Ovary (tissue), 10 donors: ENCODE data around the gene IP6K2. TPM values are rescaled to one million over a fixed set of nuclear protein-coding genes. Genes with fewer than 3 reads are reported as not detected.
"Not testable (repeated sequence)": the region's sequence is repeated elsewhere in the genome, so short reads cannot be mapped to it uniquely, and the experiment has no call there.

ENCODE experiments used
- DNase-seq, 5 donors: peaks; one replicate each; pipeline ENCODE4 v3.0.0-alpha.2; 2019 to 2020
- H3K27ac ChIP-seq, 2 donors: fragments of 200-600 bp; one replicate each; pipeline versions ENCODE4 v1.5.1 to v1.8.0; 2019 to 2022
- H3K27me3 ChIP-seq: fragments of 200-600 bp; one replicate; pipeline ENCODE4 v1.8.0; 2022
- H3K36me3 ChIP-seq: fragments of 200-600 bp; sonication (generic); one replicate; pipeline ENCODE4 v1.5.1; 2019
- H3K4me1 ChIP-seq: one replicate; pipeline ENCODE4 v1.8.1; 2013; ENCODE audit warnings: mild to moderate bottlenecking, moderate library complexity; ENCODE audit not compliant: insufficient read depth
- H3K4me3 ChIP-seq: fragments of 200-600 bp; sonication (generic); one replicate; pipeline ENCODE4 v1.5.1; 2017
- H3K9me3 ChIP-seq, 2 donors: fragments of 200-600 bp in 1 of 2; sonication (generic) in 1 of 2; one replicate each; pipeline versions ENCODE4 v1.5.1 to v1.8.1; 2013 to 2019; ENCODE audit warnings: mild to moderate bottlenecking in 1 of 2, moderate library complexity in 1 of 2
- EP300 ChIP-seq: sonication (generic); formaldehyde crosslinking; IDR thresholded peaks from one replicate; pipeline ENCODE4 v1.6.1; 2017; ENCODE audit warnings: antibody characterized with exemption
- POLR2A ChIP-seq: fragments of 450-650 bp; IDR thresholded peaks from one replicate; pipeline ENCODE4 v1.6.1; 2017; ENCODE audit warnings: antibody characterized with exemption, mild to moderate bottlenecking, moderate library complexity
- WGBS, 3 donors: extraction: QIAGEN DNeasy Blood & Tissue Kit in 1 of 3; methylation state at CpG; one replicate each; pipeline versions ENCODE4 v1.1.5 to v1.1.7; 2013 to 2017; 5-methylcytosine and 5-hydroxymethylcytosine counted together
- intact Hi-C, 4 donors: fragments of 100-400 bp; cut with DNase I; formaldehyde crosslinking; loops; one replicate each; pipeline versions ENCODE4 v1.11.0 to v1.15.1; 2022 to 2023
- long read RNA-seq, 3 donors: library from polyadenylated mRNA in 2 of 3; unstranded in 2 of 3; transcript quantifications; one replicate each; pipeline ENCODE4 v2.0.0 and lab custom pipeline, GENCODE V29; 2021 to 2026
- polyA plus RNA-seq, 2 donors: library from polyadenylated mRNA; stranded (reverse); fragments of 200-250 nt in 1 of 2; fragments of 350-450 nt in 1 of 2; fragmentation: Illumina TruSeq in 1 of 2; extraction: RNeasy Lipid Tissue Mini Kit (QIAGEN cat#74804) in 1 of 2; gene quantifications; one replicate each; pipeline ENCODE4 v1.2.3, GENCODE V29; 2013 to 2014
- total RNA-seq, 7 donors: library from RNA; depleted of rRNA in 2 of 7; stranded (reverse); fragments of >200 nt in 2 of 7; fragmentation: NEBNext Ultra II Directional in 3 of 7; extraction: Animal tissue kit (Norgen Biotek cat#: 25700) in 3 of 7; gene quantifications; one replicate each; pipeline versions ENCODE4 v1.1.0 to v1.2.4, GENCODE V29; 2016 to 2023
- TF ChIP-seq, protein P1 (sequence below), 3 donors: fragments of 450-650 bp in 2 of 3; fragments of 200-600 bp in 1 of 3; IDR thresholded peaks; one replicate each; pipeline versions ENCODE4 v1.5.1 to v1.8.0; 2016 to 2022; ENCODE audit warnings: antibody characterized with exemption in 3 of 3, mild to moderate bottlenecking in 1 of 3
- donor health status: DM: no; HTN: no; CAD: no; lungs with moderate emphysema.
- donor health status: DM: no; HTN: no; CAD: no.
- donor health status: Bipolar disorder and iron deficiency.
- donor health status: DM: yes; HTN: yes; CAD: no.
- donor health status: DM: no; HTN: no; CAD: no.
- donor health status: DM: yes; HTN: yes; CAD: no.

Gene IP6K2, protein sequence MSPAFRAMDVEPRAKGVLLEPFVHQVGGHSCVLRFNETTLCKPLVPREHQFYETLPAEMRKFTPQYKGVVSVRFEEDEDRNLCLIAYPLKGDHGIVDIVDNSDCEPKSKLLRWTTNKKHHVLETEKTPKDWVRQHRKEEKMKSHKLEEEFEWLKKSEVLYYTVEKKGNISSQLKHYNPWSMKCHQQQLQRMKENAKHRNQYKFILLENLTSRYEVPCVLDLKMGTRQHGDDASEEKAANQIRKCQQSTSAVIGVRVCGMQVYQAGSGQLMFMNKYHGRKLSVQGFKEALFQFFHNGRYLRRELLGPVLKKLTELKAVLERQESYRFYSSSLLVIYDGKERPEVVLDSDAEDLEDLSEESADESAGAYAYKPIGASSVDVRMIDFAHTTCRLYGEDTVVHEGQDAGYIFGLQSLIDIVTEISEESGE
- total RNA-seq, result 100 to 1,000 TPM in 2 of 7 donors, 10 to 100 TPM in 5; 51.8 to 132 (median 62.5) TPM
- 100 to 1,000 TPM; 114 to 119 TPM for polyA plus RNA-seq
- long read RNA-seq, donor 1, transcript IP6K2-201 (6 exons, 1,775 nt), result major isoform, 90 of 269 reads
- long read RNA-seq, donor 1, transcript IP6K2-221 (2 exons, 1,673 nt), result minor isoform, 6 of 269 reads
- long read RNA-seq, donor 1, partial matches to known transcripts, result 70 of 269 reads
- long read RNA-seq, donor 1, other reads (novel, unspliced or antisense), result 97 of 269 reads
- long read RNA-seq, donor 2, transcript IP6K2-221 (2 exons, 1,673 nt), result minor isoform, 13 of 53 reads
- long read RNA-seq, donor 2, transcript IP6K2-202 (3 exons, 1,185 nt), result minor isoform, 7 of 53 reads
- long read RNA-seq, donor 2, transcript IP6K2-201 (6 exons, 1,775 nt), result major isoform, 15 of 53 reads
- long read RNA-seq, donor 2, partial matches to known transcripts, result 5 of 53 reads
- long read RNA-seq, donor 2, other reads (novel, unspliced or antisense), result 5 of 53 reads
- long read RNA-seq, donor 3, transcript IP6K2-221 (2 exons, 1,673 nt), result minor isoform, 6 of 84 reads
- long read RNA-seq, donor 3, transcript IP6K2-201 (6 exons, 1,775 nt), result major isoform, 25 of 84 reads
- long read RNA-seq, donor 3, partial matches to known transcripts, result 23 of 84 reads
- long read RNA-seq, donor 3, other reads (novel, unspliced or antisense), result 24 of 84 reads

DNA sequence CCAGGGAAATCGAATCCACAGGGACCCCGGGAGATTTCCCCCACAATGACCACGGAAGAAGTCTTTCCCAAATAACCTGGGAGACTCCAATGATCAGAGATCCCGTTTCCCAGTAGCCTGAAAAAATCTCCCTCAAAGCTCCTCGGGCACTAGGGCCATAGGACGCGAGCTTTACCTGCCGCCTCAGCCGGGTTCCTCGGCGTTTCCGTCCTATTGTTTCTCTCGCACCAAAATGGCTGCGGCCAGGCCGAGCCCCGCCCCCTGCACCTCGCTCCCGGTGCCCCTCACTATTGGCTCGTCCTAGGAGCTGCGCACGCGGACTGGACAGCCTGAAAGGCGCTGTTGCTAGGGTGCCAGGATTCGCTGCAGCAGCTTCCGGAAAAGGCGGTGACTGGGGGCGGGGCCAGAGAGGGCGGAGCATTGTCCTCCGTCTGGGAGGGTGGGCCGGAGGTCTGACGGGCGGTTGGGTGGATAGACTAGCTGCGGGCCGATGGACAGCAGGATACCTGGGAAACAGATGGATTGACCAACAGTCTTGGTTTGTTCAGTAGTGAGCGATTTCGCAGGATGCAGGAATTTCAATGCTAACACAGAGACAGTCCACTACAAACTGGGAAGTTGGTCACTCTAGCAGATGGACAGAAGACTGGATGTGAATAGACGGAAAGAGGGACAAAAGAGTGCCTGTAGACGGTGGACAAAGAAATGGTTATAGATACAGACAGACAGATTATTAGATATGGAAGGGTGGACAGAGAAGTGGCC lies at the start of gene IP6K2:
Gene IP6K2 (minus strand): TSS at position 240 of the 765 bp plus-strand sequence. CDS start 21,930 bp downstream, outside the sequence.
- TF ChIP-seq, protein P1, sequence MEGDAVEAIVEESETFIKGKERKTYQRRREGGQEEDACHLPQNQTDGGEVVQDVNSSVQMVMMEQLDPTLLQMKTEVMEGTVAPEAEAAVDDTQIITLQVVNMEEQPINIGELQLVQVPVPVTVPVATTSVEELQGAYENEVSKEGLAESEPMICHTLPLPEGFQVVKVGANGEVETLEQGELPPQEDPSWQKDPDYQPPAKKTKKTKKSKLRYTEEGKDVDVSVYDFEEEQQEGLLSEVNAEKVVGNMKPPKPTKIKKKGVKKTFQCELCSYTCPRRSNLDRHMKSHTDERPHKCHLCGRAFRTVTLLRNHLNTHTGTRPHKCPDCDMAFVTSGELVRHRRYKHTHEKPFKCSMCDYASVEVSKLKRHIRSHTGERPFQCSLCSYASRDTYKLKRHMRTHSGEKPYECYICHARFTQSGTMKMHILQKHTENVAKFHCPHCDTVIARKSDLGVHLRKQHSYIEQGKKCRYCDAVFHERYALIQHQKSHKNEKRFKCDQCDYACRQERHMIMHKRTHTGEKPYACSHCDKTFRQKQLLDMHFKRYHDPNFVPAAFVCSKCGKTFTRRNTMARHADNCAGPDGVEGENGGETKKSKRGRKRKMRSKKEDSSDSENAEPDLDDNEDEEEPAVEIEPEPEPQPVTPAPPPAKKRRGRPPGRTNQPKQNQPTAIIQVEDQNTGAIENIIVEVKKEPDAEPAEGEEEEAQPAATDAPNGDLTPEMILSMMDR (IDR thresholded peaks at IDR 0.05), result no peak
- TF ChIP-seq POLR2A (peak; percentile 70), EP300 (no peak)
- peak; percentile 99 for DNase-seq
- Histone ChIP-seq H3K27ac (peak within 1 kb of the TSS; percentile 35 to 58), H3K27me3 (no peaks in the 10 kb centered on the region), H3K36me3 (no peaks in the 10 kb centered on the region), H3K4me1 (peaks cover 8% of the 10 kb centered on the region), H3K4me3 (peak within 1 kb of the TSS; percentile 87), H3K9me3 (no peaks in the 10 kb centered on the region)
- intact Hi-C loops, result no loop called here
- WGBS, 3 donors, result 3% methylated on average over 38 of the region's 38 CpGs

GRCh38 chr3:48765376-48765775 lies 48.4 kb upstream of the IP6K2 start:
- WGBS, 3 donors, result 83 to 96% (median 92%) methylated on average over 1 of the region's 1 CpG
- no peak for TF ChIP-seq EP300
- no peak for TF ChIP-seq POLR2A
- TF ChIP-seq, protein P1 (IDR thresholded peaks at IDR 0.05), result no peak
- DNase-seq, result no peak
- intact Hi-C loops, result no loop called here
- no peaks in the 10 kb centered on the region for H3K36me3 ChIP-seq
- no peaks in the 10 kb centered on the region for H3K9me3 ChIP-seq
- no peaks in the 10 kb centered on the region for H3K27me3 ChIP-seq
- no peak overlapping the region for H3K4me3 ChIP-seq
- H3K4me1 ChIP-seq, result no peaks in the 10 kb centered on the region
- H3K27ac ChIP-seq, result no peak overlapping the region

DNA sequence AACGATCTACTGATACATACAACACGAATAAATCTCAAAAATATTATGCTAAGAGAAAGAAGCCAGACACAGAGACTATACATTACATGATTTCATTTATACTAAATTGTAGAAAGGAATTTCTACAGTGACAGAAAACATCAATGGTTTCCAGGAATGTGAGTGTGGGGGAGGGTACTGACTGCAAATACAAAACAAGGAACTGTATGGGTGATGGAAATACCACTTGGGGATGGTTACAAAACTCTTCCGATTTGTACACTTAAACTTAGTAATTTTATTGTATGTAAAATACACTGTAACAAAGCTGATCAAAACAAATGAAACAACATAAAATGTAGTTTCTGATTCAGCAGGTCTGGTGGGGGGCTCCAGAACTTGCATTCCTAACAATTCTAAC lies 45.8 kb upstream of the IP6K2 start:
- Histone ChIP-seq H3K4me3 (no peak overlapping the region), H3K27me3 (no peaks in the 10 kb centered on the region), H3K27ac (no peak overlapping the region), H3K36me3 (no peaks in the 10 kb centered on the region), H3K9me3 (no peaks in the 10 kb centered on the region), H3K4me1 (no peaks in the 10 kb centered on the region)
- TF ChIP-seq POLR2A (no peak), EP300 (no peak)
- TF ChIP-seq, protein P1 (IDR thresholded peaks at IDR 0.05), result no peak
- intact Hi-C loops, result no loop called here
- 67 to 79% (median 78%) methylated on average over 3 of the region's 3 CpGs for WGBS, 3 donors
- DNase-seq, result no peak

DNA sequence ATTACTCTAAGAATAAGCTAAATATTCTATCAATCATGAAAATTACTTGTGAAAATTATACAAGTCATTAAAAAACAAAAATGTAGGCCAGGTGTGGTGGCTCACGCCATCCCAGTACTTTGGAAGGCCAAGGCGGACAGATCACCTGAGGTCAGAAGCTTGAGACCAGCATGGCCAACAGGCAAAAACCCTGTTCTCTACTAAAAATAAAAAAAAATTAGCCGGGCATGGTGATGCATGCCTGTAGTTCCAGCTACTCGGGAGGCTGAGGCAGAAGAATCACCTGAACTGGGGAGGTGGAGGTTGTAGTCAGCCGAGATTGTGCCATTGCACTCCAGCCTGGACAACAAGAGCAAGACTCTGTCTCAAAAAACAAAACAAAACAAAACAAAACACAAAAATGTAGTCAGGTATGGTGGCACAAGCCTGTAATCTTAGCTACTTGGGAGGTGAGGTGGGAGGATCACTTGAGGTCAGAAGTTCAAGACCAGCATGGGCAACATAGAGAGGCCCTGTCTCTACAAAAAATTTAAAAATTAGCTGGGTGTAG lies 43.0 kb upstream of the IP6K2 start:
- H3K36me3 ChIP-seq, H3K27me3 ChIP-seq, H3K4me1 ChIP-seq, intact Hi-C loops, DNase-seq, H3K27ac ChIP-seq, H3K4me3 ChIP-seq, H3K9me3 ChIP-seq: not testable (repeated sequence)
- 92 to 97% (median 94%) methylated on average over 5 of the region's 5 CpGs for WGBS, 3 donors

GRCh38 chr3:48759531-48759930 lies 42.5 kb upstream of the IP6K2 start:
- H3K9me3 ChIP-seq, H3K4me1 ChIP-seq, DNase-seq, H3K27me3 ChIP-seq, H3K27ac ChIP-seq, H3K36me3 ChIP-seq, H3K4me3 ChIP-seq, intact Hi-C loops: not testable (repeated sequence)
- 91 to 93% (median 92%) methylated on average over 6 of the region's 6 CpGs for WGBS, 3 donors
